Loucy (cell line): ENCODE results near the gene STK39.
"Not testable (repeated sequence)": the region's sequence is repeated elsewhere in the genome, so short reads cannot be mapped to it uniquely, and the experiment has no call there.

Experiments used
- H2AFZ ChIP-seq: fragments of 200-600 bp; sonication (generic); 2 replicates; pipeline ENCODE4 v1.6.0; 2016; ENCODE audit warnings: antibody characterized with exemption, mild to moderate bottlenecking, low read length, moderate library complexity
- H3F3A ChIP-seq: fragments of 200-600 bp; 2 replicates; pipeline ENCODE4 v1.6.0; 2016; ENCODE audit warnings: antibody characterized with exemption, low read depth, mild to moderate bottlenecking
- H3K27me3 ChIP-seq: fragments of 200-600 bp; sonication (generic); 2 replicates; pipeline ENCODE4 v1.6.1; 2014; ENCODE audit warnings: low read length, mild to moderate bottlenecking; ENCODE audit not compliant: insufficient read depth, poor library complexity, severe bottlenecking
- H3K36me3 ChIP-seq: fragments of 200-600 bp; sonication (generic); 2 replicates; pipeline ENCODE4 v1.6.1; 2016; ENCODE audit warnings: low read length; ENCODE audit not compliant: insufficient read depth
- H3K4me1 ChIP-seq: fragments of 200-600 bp; sonication (generic); 2 replicates; pipeline ENCODE4 v1.5.1; 2014; ENCODE audit warnings: low read length, mild to moderate bottlenecking; ENCODE audit not compliant: insufficient read depth, poor library complexity, severe bottlenecking
- H3K4me2 ChIP-seq: fragments of 200-600 bp; sonication (generic); 2 replicates; pipeline ENCODE4 v1.6.0; 2014; ENCODE audit warnings: antibody characterized with exemption, low read length, low read depth, mild to moderate bottlenecking; ENCODE audit not compliant: poor library complexity, severe bottlenecking
- H3K4me3 ChIP-seq: fragments of 200-600 bp; sonication (generic); 2 replicates; pipeline ENCODE4 v1.5.1; 2014; ENCODE audit warnings: low read length, mild to moderate bottlenecking, mixed read lengths; ENCODE audit not compliant: poor library complexity, severe bottlenecking
- H3K79me2 ChIP-seq: fragments of 200-600 bp; sonication (generic); 2 replicates; pipeline ENCODE4 v1.6.1; 2014; ENCODE audit warnings: low read length; ENCODE audit not compliant: insufficient read depth
- H3K9ac ChIP-seq: fragments of 200-600 bp; sonication (generic); 2 replicates; pipeline ENCODE4 v1.6.0; 2014; ENCODE audit warnings: mild to moderate bottlenecking, low read depth, low read length, moderate library complexity; ENCODE audit not compliant: poor library complexity, severe bottlenecking
- H3K9me2 ChIP-seq: fragments of 200-600 bp; sonication (generic); replicated peaks from 2 replicates; pipeline ENCODE4 v1.6.1; 2016; ENCODE audit warnings: low read depth, low read length, mixed read lengths
- H3K9me3 ChIP-seq: fragments of 200-600 bp; sonication (generic); 2 replicates; pipeline ENCODE4 v1.6.1; 2014; ENCODE audit warnings: mild to moderate bottlenecking, antibody characterized with exemption, low read length, low read depth; ENCODE audit not compliant: insufficient read depth
- H4K20me1 ChIP-seq: fragments of 200-600 bp; sonication (generic); 2 replicates; pipeline ENCODE4 v1.6.0; 2014; ENCODE audit warnings: antibody characterized with exemption, low read length, mild to moderate bottlenecking; ENCODE audit not compliant: insufficient read depth, poor library complexity, severe bottlenecking
- CTCF ChIP-seq: fragments of 200-600 bp; sonication (generic); conservative IDR thresholded peaks from 2 replicates; pipeline ENCODE4 v1.5.1; 2014; ENCODE audit warnings: mild to moderate bottlenecking, antibody characterized with exemption, low read length
- EZH2phosphoT487 ChIP-seq: fragments of 200-600 bp; IDR thresholded peaks from 2 replicates; pipeline ENCODE4 v1.6.1; 2018; ENCODE audit warnings: antibody characterized with exemption, mild to moderate bottlenecking, moderate library complexity, borderline replicate concordance

Gene STK39

GRCh38 chr2:168127371-168127770 is 120.0 kb downstream of the STK39 start:
- Histone ChIP-seq H3K9ac (no peak overlapping the region), H3K27me3 (no peaks in the 10 kb centered on the region), H3K36me3 (peaks cover 86% of the 10 kb centered on the region), H2AFZ (no peak overlapping the region), H3K4me1 (peaks cover 9% of the 10 kb centered on the region), H3K79me2 (no peaks in the 10 kb centered on the region), H3K4me2 (no peak overlapping the region), H3F3A (no peaks in the 10 kb centered on the region), H3K9me2 (no peaks in the 10 kb centered on the region), H4K20me1 (no peaks in the 10 kb centered on the region), H3K9me3 (no peaks in the 10 kb centered on the region), H3K4me3 (no peak overlapping the region)
- TF ChIP-seq EZH2phosphoT487, result no peak
- no peak for TF ChIP-seq CTCF

GRCh38 chr2:168122210-168122609 is 125.2 kb downstream of the STK39 start:
- not testable (repeated sequence) for H3K79me2 ChIP-seq, H3K9me2 ChIP-seq, H3K9me3 ChIP-seq, H3K4me1 ChIP-seq, H3K9ac ChIP-seq, H3K4me3 ChIP-seq, H2AFZ ChIP-seq, H3F3A ChIP-seq, H3K27me3 ChIP-seq, H3K4me2 ChIP-seq
- Histone ChIP-seq H4K20me1 (peaks cover 11% of the 10 kb centered on the region), H3K36me3 (peaks cover 73% of the 10 kb centered on the region; the same call in 1 of the 2 replicates)

- H4K20me1 ChIP-seq, result peaks cover 11% of the 10 kb centered on the region
- H3F3A ChIP-seq, result no peaks in the 10 kb centered on the region
- H3K36me3 ChIP-seq, result peaks cover 60% of the 10 kb centered on the region; the same call in 1 of the 2 replicates
- no peak for TF ChIP-seq CTCF
- TF ChIP-seq EZH2phosphoT487, result no peak
- no peaks in the 10 kb centered on the region for H3K9me3 ChIP-seq
- no peak overlapping the region for H3K4me3 ChIP-seq
- no peak overlapping the region for H3K9ac ChIP-seq
- H3K79me2 ChIP-seq, result no peaks in the 10 kb centered on the region
- no peaks in the 10 kb centered on the region for H3K9me2 ChIP-seq
- no peaks in the 10 kb centered on the region for H3K27me3 ChIP-seq
- H3K4me2 ChIP-seq, result no peak overlapping the region
- no peak overlapping the region for H2AFZ ChIP-seq
- no peaks in the 10 kb centered on the region for H3K4me1 ChIP-seq
These were observed 126.7 kb downstream of the STK39 start for GRCh38 chr2:168120730-168121129.

- H3K4me3 ChIP-seq, result no peak overlapping the region
- H2AFZ ChIP-seq, result no peak overlapping the region
- H3K9me3 ChIP-seq, result no peaks in the 10 kb centered on the region
- no peaks in the 10 kb centered on the region for H3K27me3 ChIP-seq
- peaks cover 11% of the 10 kb centered on the region for H4K20me1 ChIP-seq
- H3K36me3 ChIP-seq, result peaks cover 56% of the 10 kb centered on the region; the same call in 1 of the 2 replicates
- TF ChIP-seq CTCF (no peak), EZH2phosphoT487 (no peak)
- H3K9me2 ChIP-seq, result no peaks in the 10 kb centered on the region
- no peaks in the 10 kb centered on the region for H3K79me2 ChIP-seq
- H3K4me1 ChIP-seq, result no peaks in the 10 kb centered on the region
- no peak overlapping the region for H3K9ac ChIP-seq
- H3K4me2 ChIP-seq, result no peak overlapping the region
- no peaks in the 10 kb centered on the region for H3F3A ChIP-seq
These were observed 127.1 kb downstream of the STK39 start for GRCh38 chr2:168120310-168120709.
